Heart left ventricle (tissue), 16 donors: Measurements from ENCODE around the gene TALDO1. TPM values are rescaled to one million over a fixed set of nuclear protein-coding genes. Genes with fewer than 3 reads are reported as not detected.

Source experiments
- ATAC-seq, 4 donors: fragments of 200-7000 bp; cut with Tn5 transposase; one replicate each; pipeline ENCODE4 v1.9.1; 2020 to 2022; ENCODE audit warnings: moderate library complexity in 4 of 4, mild to moderate bottlenecking in 3 of 4, moderate number of reproducible peaks in 1 of 4
- DNase-seq, 5 donors: peaks; one replicate each; pipeline ENCODE4 v3.0.0-alpha.2; 2020
- H3K27ac ChIP-seq, 12 donors: fragments of 200-600 bp; sonication (generic) in 4 of 12; one replicate each; pipeline versions ENCODE4 v1.5.0 to v1.8.0; 2016 to 2022; ENCODE audit warnings: mild to moderate bottlenecking in 2 of 12
- H3K27me3 ChIP-seq, 9 donors: fragments of 200-600 bp; sonication (generic) in 2 of 9; one replicate each; pipeline versions ENCODE4 v1.5.1 to v1.8.0; 2016 to 2022; ENCODE audit warnings: mild to moderate bottlenecking in 3 of 9
- H3K36me3 ChIP-seq, 9 donors: fragments of 200-600 bp; sonication (generic) in 2 of 9; one replicate each; pipeline versions ENCODE4 v1.5.0 to v1.8.0; 2018 to 2022; ENCODE audit warnings: mild to moderate bottlenecking in 2 of 9
- H3K4me1 ChIP-seq, 12 donors: fragments of 200-600 bp; sonication (generic) in 4 of 12; one replicate each; pipeline versions ENCODE4 v1.5.0 to v1.8.0; 2016 to 2022; ENCODE audit warnings: mild to moderate bottlenecking in 3 of 12
- H3K4me3 ChIP-seq, 12 donors: fragments of 200-600 bp; sonication (generic) in 4 of 12; one replicate each; pipeline versions ENCODE4 v1.5.0 to v1.8.0; 2017 to 2022; ENCODE audit warnings: mild to moderate bottlenecking in 9 of 12, moderate library complexity in 4 of 12
- H3K9me3 ChIP-seq, 12 donors: fragments of 200-600 bp; sonication (generic) in 4 of 12; one replicate each; pipeline versions ENCODE4 v1.5.0 to v1.8.0; 2016 to 2022; ENCODE audit warnings: mild to moderate bottlenecking in 1 of 12
- POLR2A ChIP-seq, 2 donors: fragments of 450-650 bp; IDR thresholded peaks; one replicate each; pipeline ENCODE4 v1.6.1; 2017; ENCODE audit warnings: antibody characterized with exemption in 2 of 2, mild to moderate bottlenecking in 2 of 2, moderate library complexity in 2 of 2
- WGBS, 4 donors: extraction: QIAGEN DNeasy Blood & Tissue Kit in 2 of 4; methylation state at CpG; one replicate each; pipeline versions ENCODE4 v1.1.5 to v1.1.7; 2013 to 2018; 5-methylcytosine and 5-hydroxymethylcytosine counted together
- intact Hi-C, 10 donors: fragments of 100-400 bp; cut with DNase I; formaldehyde crosslinking; loops; one replicate each; pipeline versions ENCODE4 v1.11.1 to v1.14.2; 2022
- polyA plus RNA-seq, 2 donors: library from polyadenylated mRNA; stranded (reverse); fragments of 200-250 nt; gene quantifications; one replicate each; pipeline ENCODE4 v1.2.3, GENCODE V29; 2013
- total RNA-seq, 9 donors: library from RNA; depleted of rRNA in 2 of 9; stranded (reverse); fragments of >200 nt in 2 of 9; fragmentation: NEBNext Ultra II Directional in 3 of 9; extraction: Animal tissue kit (Norgen Biotek cat#: 25700) in 3 of 9; gene quantifications; one replicate each; pipeline versions ENCODE4 v1.1.0 to v1.2.4, GENCODE V29; 2016 to 2023
- TF ChIP-seq, protein P1 (sequence below), 12 donors: fragments of 200-600 bp; sonication (generic) in 4 of 12; IDR thresholded peaks; one replicate each; pipeline versions ENCODE4 v1.5.0 to v1.8.0; 2018 to 2022; ENCODE audit warnings: antibody characterized with exemption in 12 of 12, mild to moderate bottlenecking in 5 of 12
- donor health status: ischemic (EF 13 %, LVEDD 7.1; RV severe dilation, severe dysfunction).
- donor health status: healthy with polysubstance abuse.
- donor health status: DM: no; HTN: yes; CAD: no.
- donor health status: DM: no; HTN: no; CAD: no.
- donor health status: ischemic (EF 25% LVEDD 6.9; RV normal size, moderate dysfunction).
- donor health status: ischemic (EF 25% LVEDD 5.7; RV mildly dilated, moderate dysfunction).
- donor health status: healthy.
- donor health status: DM: yes; HTN: yes; CAD: no.
- donor health status: ischemic (EF 35%, LVEDD 5.7; RV mildly dilated, moderate dysfunction).
- donor health status: nonischemic (EF 11% LVEDD 7.7; RV severe dilation, severe dysfunction).
- donor health status: DM: yes; HTN: yes; CAD: no.
- donor health status: PGD.
- donor health status: ischemic (EF 29% LVEDD 5.4; RV normal size, mild dysfunction).
- donor health status: nonischemic (EF 23%, LVEDD 6.1; RV moderate dilation, normal function).

TALDO1 gene
- total and polyA plus RNA-seq, 11 donors, result 66.9 to 145 (median 105) TPM

- no peak for TF ChIP-seq POLR2A (IDR thresholded peaks at IDR 0.05)
- TF ChIP-seq, protein P1, sequence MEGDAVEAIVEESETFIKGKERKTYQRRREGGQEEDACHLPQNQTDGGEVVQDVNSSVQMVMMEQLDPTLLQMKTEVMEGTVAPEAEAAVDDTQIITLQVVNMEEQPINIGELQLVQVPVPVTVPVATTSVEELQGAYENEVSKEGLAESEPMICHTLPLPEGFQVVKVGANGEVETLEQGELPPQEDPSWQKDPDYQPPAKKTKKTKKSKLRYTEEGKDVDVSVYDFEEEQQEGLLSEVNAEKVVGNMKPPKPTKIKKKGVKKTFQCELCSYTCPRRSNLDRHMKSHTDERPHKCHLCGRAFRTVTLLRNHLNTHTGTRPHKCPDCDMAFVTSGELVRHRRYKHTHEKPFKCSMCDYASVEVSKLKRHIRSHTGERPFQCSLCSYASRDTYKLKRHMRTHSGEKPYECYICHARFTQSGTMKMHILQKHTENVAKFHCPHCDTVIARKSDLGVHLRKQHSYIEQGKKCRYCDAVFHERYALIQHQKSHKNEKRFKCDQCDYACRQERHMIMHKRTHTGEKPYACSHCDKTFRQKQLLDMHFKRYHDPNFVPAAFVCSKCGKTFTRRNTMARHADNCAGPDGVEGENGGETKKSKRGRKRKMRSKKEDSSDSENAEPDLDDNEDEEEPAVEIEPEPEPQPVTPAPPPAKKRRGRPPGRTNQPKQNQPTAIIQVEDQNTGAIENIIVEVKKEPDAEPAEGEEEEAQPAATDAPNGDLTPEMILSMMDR (IDR thresholded peaks at IDR 0.05), result no peak
- DNase-seq (no peak), ATAC-seq (no peak)
- 90 to 94% (median 92%) methylated on average over 11 to 24 of the region's 24 CpGs for WGBS, 4 donors
- peaks cover 0 to 14% (median 0%) of the 10 kb centered on the region in 9 donors for H3K36me3 ChIP-seq
- H3K4me3 ChIP-seq, result no peak overlapping the region
- H3K4me1 ChIP-seq, result peaks cover 0 to 14% (median 10%) of the 10 kb centered on the region in 12 donors
- intact Hi-C loops, result no loop called here
- no peak overlapping the region for H3K27ac ChIP-seq
- peaks cover 0 to 22% (median 7%) of the 10 kb centered on the region in 9 donors for H3K27me3 ChIP-seq
- H3K9me3 ChIP-seq, result no peaks in the 10 kb centered on the region
These were observed 39.9 kb downstream of the TALDO1 start for GRCh38 chr11:787084-787675.

DNA sequence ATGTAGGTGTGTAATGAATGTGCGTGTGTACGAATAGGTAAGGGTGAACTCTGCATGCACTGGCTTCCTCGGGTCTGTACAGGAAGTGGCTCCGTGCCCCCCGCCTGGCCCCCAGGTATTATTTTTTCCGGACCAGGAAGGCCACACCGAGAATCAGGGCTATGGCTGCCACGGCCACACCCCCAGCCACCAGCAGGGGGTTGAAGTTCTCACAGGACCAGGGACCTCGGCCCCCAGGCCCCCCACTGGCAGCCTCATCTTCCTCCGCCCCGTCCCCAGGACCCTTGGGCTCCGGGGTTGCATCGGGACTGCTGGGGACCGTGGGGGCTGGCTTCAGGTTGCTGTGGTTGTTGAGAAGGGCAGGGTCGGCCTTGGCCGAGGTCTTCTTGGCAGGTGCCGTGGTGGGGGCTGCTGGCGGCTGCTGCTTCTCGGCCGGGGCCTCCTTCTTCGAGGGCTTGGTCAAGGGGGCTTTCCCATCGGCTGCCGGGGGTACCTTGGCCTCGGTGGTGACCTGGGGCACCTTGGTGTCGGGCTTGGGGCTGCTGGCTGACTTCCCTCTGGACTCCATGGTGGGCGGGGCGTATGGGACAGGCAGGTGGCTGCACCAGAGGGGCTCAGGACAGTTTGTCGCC is 40.9 kb downstream of the TALDO1 start:
- ATAC-seq (no peak), DNase-seq (no peak)
- TF ChIP-seq, protein P1 (IDR thresholded peaks at IDR 0.05), result no peak
- TF ChIP-seq POLR2A (IDR thresholded peaks at IDR 0.05), result no peak
- H3K27ac ChIP-seq, result no peak overlapping the region
- intact Hi-C loops, result no loop called here
- peaks cover 0 to 22% (median 0%) of the 10 kb centered on the region in 9 donors for H3K36me3 ChIP-seq
- peaks cover 0 to 22% (median 7%) of the 10 kb centered on the region in 9 donors for H3K27me3 ChIP-seq
- H3K4me3 ChIP-seq, result no peak overlapping the region
- no peaks in the 10 kb centered on the region for H3K9me3 ChIP-seq
- WGBS, 4 donors, result 72 to 76% (median 73%) methylated on average over 14 to 28 of the region's 28 CpGs
- peaks cover 0 to 13% (median 8%) of the 10 kb centered on the region in 12 donors for H3K4me1 ChIP-seq

GRCh38 chr11:788953-789940 is 42.0 kb downstream of the TALDO1 start:
- DNase-seq (no peak), ATAC-seq (no peak)
- H3K27ac ChIP-seq, result no peak overlapping the region
- peaks cover 0 to 10% (median 0%) of the 10 kb centered on the region in 12 donors for H3K4me1 ChIP-seq
- peaks cover 0 to 22% (median 7%) of the 10 kb centered on the region in 9 donors for H3K27me3 ChIP-seq
- H3K36me3 ChIP-seq, result peaks cover 0 to 30% (median 0%) of the 10 kb centered on the region in 9 donors
- no peaks in the 10 kb centered on the region for H3K9me3 ChIP-seq
- TF ChIP-seq POLR2A (IDR thresholded peaks at IDR 0.05), result no peak
- TF ChIP-seq, protein P1 (IDR thresholded peaks at IDR 0.05), result no peak
- peak overlapping the region in 6 of 12 donors; percentile 10 to 37 (median 30) for H3K4me3 ChIP-seq
- intact Hi-C loops, result no loop called here
- WGBS, 4 donors, result 26 to 42% (median 34%) methylated on average over 12 to 31 of the region's 31 CpGs
